Fibroblast of peridontal ligament (primary cell): ENCODE measurements around the gene TNFRSF18.
"Not testable (repeated sequence)": the region's sequence is repeated elsewhere in the genome, so short reads cannot be mapped to it uniquely, and the experiment has no call there.

ENCODE experiments used
- DNase-seq: peaks from one replicate; pipeline ENCODE4 v3.0.0-alpha.2; 2010; ENCODE audit errors: extremely low read depth

The TNFRSF18 gene

GRCh38 chr1:1197551-1198422 is 8.6 kb downstream of the TNFRSF18 start:
- no peak for DNase-seq

GRCh38 chr1:1197188-1197500 is 9.2 kb downstream of the TNFRSF18 start:
- DNase-seq, result no peak

GRCh38 chr1:1196431-1197187 is 9.8 kb downstream of the TNFRSF18 start:
- no peak for DNase-seq

GRCh38 chr1:1195726-1196125 is 10.7 kb downstream of the TNFRSF18 start:
- DNase-seq, result not testable (repeated sequence)

GRCh38 chr1:1194723-1195122 is 11.7 kb downstream of the TNFRSF18 start:
- DNase-seq, result no peak

GRCh38 chr1:1191734-1192133 is 14.7 kb downstream of the TNFRSF18 start:
- DNase-seq, result no peak

GRCh38 chr1:1189111-1189510 is 17.3 kb downstream of the TNFRSF18 start:
- no peak for DNase-seq

- DNase-seq, result peak; percentile 96
These were observed 18.5 kb downstream of the TNFRSF18 start for GRCh38 chr1:1187938-1188337.

GRCh38 chr1:1185101-1185765 is 21.2 kb downstream of the TNFRSF18 start:
- no peak for DNase-seq

GRCh38 chr1:1183833-1184775 is 22.3 kb downstream of the TNFRSF18 start:
- no peak for DNase-seq

- DNase-seq, result no peak
These were observed 23.1 kb downstream of the TNFRSF18 start for GRCh38 chr1:1183221-1183747.

- DNase-seq, result no peak
These were observed 23.7 kb downstream of the TNFRSF18 start for GRCh38 chr1:1182491-1183220.

GRCh38 chr1:1181938-1182410 is 24.4 kb downstream of the TNFRSF18 start:
- no peak for DNase-seq

- DNase-seq, result no peak
These were observed 25.1 kb downstream of the TNFRSF18 start for GRCh38 chr1:1181129-1181937.

GRCh38 chr1:1179983-1180861 is 26.2 kb downstream of the TNFRSF18 start:
- no peak for DNase-seq

GRCh38 chr1:1179346-1179982 is 26.9 kb downstream of the TNFRSF18 start:
- no peak for DNase-seq

- no peak for DNase-seq
These were observed 27.5 kb downstream of the TNFRSF18 start for GRCh38 chr1:1178794-1179331.
